Measurements from ENCODE around the gene RBBP8NL. TPM values are rescaled to one million over a fixed set of nuclear protein-coding genes. Genes with fewer than 3 reads are reported as not detected.

Gene RBBP8NL
- total and polyA plus RNA-seq, 2 donors (not counting 3 experiments of a cell fraction or from before 2014, with no cell fraction given): not detected

DNA sequence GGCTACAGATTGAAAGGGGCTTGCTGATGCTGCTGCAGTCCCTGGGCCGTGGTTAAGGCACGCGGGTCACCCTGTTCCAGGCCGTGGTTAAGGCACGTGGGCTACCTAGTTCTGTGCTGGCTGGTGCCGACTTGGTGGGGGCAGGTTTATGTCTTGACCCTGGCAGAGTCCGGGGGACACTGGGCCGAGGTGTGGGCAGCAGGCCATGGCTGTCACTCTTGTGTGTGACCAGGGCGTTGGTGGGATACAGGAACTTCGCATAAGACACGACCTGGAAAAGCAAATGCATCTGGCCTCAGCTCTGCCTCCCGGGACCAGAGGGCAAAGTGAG, 34.0 kb downstream of the RBBP8NL start:
- FAIRE-seq (no peak), DNase-seq (ENCODE audit: low read depth, low spot score) (no peak)
- peaks cover 12 to 21% of the 10 kb centered on the region in 2 experiments for H3K36me3 ChIP-seq (ENCODE audit: control insufficient read depth in 2 of 2, extremely low read depth in 1 of 2, insufficient read depth in 2 of 2, low read length in 2 of 2)
- no peak overlapping the region for H2AFZ ChIP-seq (ENCODE audit: low read depth, low read length)
- H3K9me1 ChIP-seq (replicated peaks; ENCODE audit: control insufficient read depth, extremely low read depth, insufficient read depth, low read length): no peaks in the 10 kb centered on the region
- H3K27ac ChIP-seq (ENCODE audit: insufficient read depth, low read depth, low read length): no peak overlapping the region
- ChIA-PET POLR2A (no interaction called here), CTCF (interaction anchor here (0.6 to 1.5 kb wide), 2 partner anchors 11 to 469 kb away, joined by 3 to 5 read pairs; no protein-coding TSS in a partner anchor)
- no peaks in the 10 kb centered on the region for H3K9me3 ChIP-seq (replicated peaks; ENCODE audit: control insufficient read depth, insufficient read depth, low read length)
- no peak overlapping the region for H3K4me3 ChIP-seq (replicated peaks in 1 of 3; ENCODE audit: insufficient read depth in 1 of 3, low read depth in 1 of 3, low read length in 3 of 3)
- H3K79me2 ChIP-seq (ENCODE audit: control insufficient read depth, insufficient read depth, low read length): peaks cover 12% of the 10 kb centered on the region
- no peak for TF ChIP-seq MYC (IDR thresholded peaks at IDR 0.05; ENCODE audit: low read depth, low read length)
- no peak for TF ChIP-seq JUN (IDR thresholded peaks at IDR 0.05; ENCODE audit: borderline replicate concordance, insufficient read depth, insufficient read length, low read depth)
- no peak for TF ChIP-seq EZH2 (IDR thresholded peaks at IDR 0.05; ENCODE audit: borderline replicate concordance, low read depth, low read length, severe bottlenecking)
- TF ChIP-seq POLR2A (IDR thresholded peaks at IDR 0.05; ENCODE audit: low read depth, low read length): no peak
- TF ChIP-seq, protein P1, sequence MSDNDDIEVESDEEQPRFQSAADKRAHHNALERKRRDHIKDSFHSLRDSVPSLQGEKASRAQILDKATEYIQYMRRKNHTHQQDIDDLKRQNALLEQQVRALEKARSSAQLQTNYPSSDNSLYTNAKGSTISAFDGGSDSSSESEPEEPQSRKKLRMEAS (IDR thresholded peaks at IDR 0.05; ENCODE audit: insufficient read depth, insufficient read length): no peak
- H3K9ac ChIP-seq (replicated peaks; ENCODE audit: extremely low read depth, insufficient read depth, low read length): no peak overlapping the region
- no peaks in the 10 kb centered on the region for H4K20me1 ChIP-seq (replicated peaks; ENCODE audit: control insufficient read depth, extremely low read depth, insufficient read depth, low read length)
- dilution Hi-C loops (cut with MboI; ENCODE audit: extremely low pct_ligation_motif_present, low sequenced_read_pairs) (no loop called here), intact Hi-C loops (cut with micrococcal nuclease) (no loop called here)
- H3K27me3 ChIP-seq (ENCODE audit: control insufficient read depth in 2 of 2, insufficient read depth in 2 of 2, low read length in 2 of 2): no peaks in the 10 kb centered on the region
- peaks cover 7% of the 10 kb centered on the region for H3K4me1 ChIP-seq (ENCODE audit: control insufficient read depth, extremely low read depth, insufficient read depth, low read length)
- H3K4me2 ChIP-seq (ENCODE audit: insufficient read depth, low read length): no peak overlapping the region
- BruUV-seq (replicated peaks): no TSS peak

DNA sequence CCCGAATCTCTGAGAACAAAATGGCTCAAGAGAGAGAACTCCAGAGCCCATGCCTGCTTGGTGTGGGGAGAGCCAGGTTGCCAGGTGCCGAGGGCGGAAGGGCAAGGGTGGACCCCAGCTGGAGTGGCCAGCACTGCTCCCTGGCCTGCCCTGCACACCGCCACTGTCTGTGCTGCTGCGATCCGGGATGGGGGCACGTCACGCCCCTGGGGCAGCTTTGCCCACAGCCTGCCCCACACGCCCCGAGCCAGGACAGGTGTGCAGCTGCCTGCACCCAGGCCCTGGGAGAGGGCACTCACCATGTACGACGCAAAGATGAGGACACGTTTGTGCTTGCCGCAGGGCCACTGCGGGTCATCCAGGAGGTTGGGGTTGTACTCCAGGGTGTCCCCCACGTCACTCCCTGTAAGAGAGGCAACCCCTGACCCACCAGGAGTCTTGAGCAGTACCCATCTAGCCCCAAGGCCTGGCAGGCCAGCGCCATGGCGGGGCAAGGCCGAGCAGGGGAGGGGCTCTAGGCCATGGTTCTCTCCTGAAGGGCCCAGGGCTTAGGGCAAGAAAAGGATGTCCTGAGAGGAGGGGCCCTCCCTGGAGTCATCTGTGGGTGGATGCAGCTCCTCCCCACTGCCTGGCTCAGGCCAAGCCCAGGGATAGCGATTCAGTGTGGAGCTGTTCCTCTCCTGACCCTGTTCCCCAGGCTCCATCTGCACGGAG, 34.6 kb downstream of the RBBP8NL start:
- no TSS peak for BruUV-seq (replicated peaks)
- Histone ChIP-seq H3K27me3 (ENCODE audit: control insufficient read depth in 2 of 2, insufficient read depth in 2 of 2, low read length in 2 of 2) (no peaks in the 10 kb centered on the region), H4K20me1 (replicated peaks; ENCODE audit: control insufficient read depth, extremely low read depth, insufficient read depth, low read length) (no peaks in the 10 kb centered on the region), H3K27ac (ENCODE audit: insufficient read depth, low read depth, low read length) (no peak overlapping the region), H3K79me2 (ENCODE audit: control insufficient read depth, insufficient read depth, low read length) (peaks cover 17% of the 10 kb centered on the region), H3K9me1 (replicated peaks; ENCODE audit: control insufficient read depth, extremely low read depth, insufficient read depth, low read length) (no peaks in the 10 kb centered on the region), H3K9me3 (replicated peaks; ENCODE audit: control insufficient read depth, insufficient read depth, low read length) (no peaks in the 10 kb centered on the region), H3K4me1 (ENCODE audit: control insufficient read depth, extremely low read depth, insufficient read depth, low read length) (peaks cover 12% of the 10 kb centered on the region), H3K36me3 (ENCODE audit: control insufficient read depth in 2 of 2, extremely low read depth in 1 of 2, insufficient read depth in 2 of 2, low read length in 2 of 2) (peaks cover 12 to 21% of the 10 kb centered on the region in 2 experiments), H3K9ac (replicated peaks; ENCODE audit: extremely low read depth, insufficient read depth, low read length) (no peak overlapping the region), H3K4me2 (ENCODE audit: insufficient read depth, low read length) (no peak overlapping the region), H3K4me3 (replicated peaks in 1 of 3; ENCODE audit: insufficient read depth in 1 of 3, low read depth in 1 of 3, low read length in 3 of 3) (no peak overlapping the region), H2AFZ (ENCODE audit: low read depth, low read length) (no peak overlapping the region)
- FAIRE-seq (no peak), DNase-seq (ENCODE audit: low read depth, low spot score) (no peak)
- TF ChIP-seq FOS (IDR thresholded peaks at IDR 0.05; ENCODE audit: borderline replicate concordance, insufficient read depth, low read length) (no peak), GATA2 (IDR thresholded peaks at IDR 0.05; ENCODE audit: insufficient read depth, insufficient read length, low read depth, low read length) (no peak), POLR2A (IDR thresholded peaks at IDR 0.05; ENCODE audit: low read depth, low read length) (no peak), EZH2 (IDR thresholded peaks at IDR 0.05; ENCODE audit: borderline replicate concordance, low read depth, low read length, severe bottlenecking) (no peak), POLR2AphosphoS5 (IDR thresholded peaks at IDR 0.05; ENCODE audit: insufficient read depth, low read depth, low read length) (no peak), JUN (IDR thresholded peaks at IDR 0.05; ENCODE audit: borderline replicate concordance, insufficient read depth, insufficient read length, low read depth) (no peak), MYC (IDR thresholded peaks at IDR 0.05; ENCODE audit: low read depth, low read length) (no peak)
- TF ChIP-seq, protein P2, sequence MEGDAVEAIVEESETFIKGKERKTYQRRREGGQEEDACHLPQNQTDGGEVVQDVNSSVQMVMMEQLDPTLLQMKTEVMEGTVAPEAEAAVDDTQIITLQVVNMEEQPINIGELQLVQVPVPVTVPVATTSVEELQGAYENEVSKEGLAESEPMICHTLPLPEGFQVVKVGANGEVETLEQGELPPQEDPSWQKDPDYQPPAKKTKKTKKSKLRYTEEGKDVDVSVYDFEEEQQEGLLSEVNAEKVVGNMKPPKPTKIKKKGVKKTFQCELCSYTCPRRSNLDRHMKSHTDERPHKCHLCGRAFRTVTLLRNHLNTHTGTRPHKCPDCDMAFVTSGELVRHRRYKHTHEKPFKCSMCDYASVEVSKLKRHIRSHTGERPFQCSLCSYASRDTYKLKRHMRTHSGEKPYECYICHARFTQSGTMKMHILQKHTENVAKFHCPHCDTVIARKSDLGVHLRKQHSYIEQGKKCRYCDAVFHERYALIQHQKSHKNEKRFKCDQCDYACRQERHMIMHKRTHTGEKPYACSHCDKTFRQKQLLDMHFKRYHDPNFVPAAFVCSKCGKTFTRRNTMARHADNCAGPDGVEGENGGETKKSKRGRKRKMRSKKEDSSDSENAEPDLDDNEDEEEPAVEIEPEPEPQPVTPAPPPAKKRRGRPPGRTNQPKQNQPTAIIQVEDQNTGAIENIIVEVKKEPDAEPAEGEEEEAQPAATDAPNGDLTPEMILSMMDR (IDR thresholded peaks at IDR 0.05; ENCODE audit: extremely low read depth in 1 of 2, insufficient read depth in 1 of 2, low read depth in 1 of 2, low read length in 2 of 2): no peak
- TF ChIP-seq, protein P1 (IDR thresholded peaks at IDR 0.05; ENCODE audit: insufficient read depth, insufficient read length): no peak
- ChIA-PET CTCF (interaction anchor here (0.6 to 1.5 kb wide), 2 partner anchors 10 to 469 kb away, joined by 3 to 5 read pairs; no protein-coding TSS in a partner anchor), POLR2A (no interaction called here)
- dilution Hi-C loops (cut with MboI; ENCODE audit: extremely low pct_ligation_motif_present, low sequenced_read_pairs): no loop called here
- intact Hi-C loops (cut with micrococcal nuclease): no loop called here
